T-helper 2 cell (primary cell): ENCODE data around the gene YOD1.
A peak's percentile ranks its signal among the peaks of the same experiment; 100 is the strongest.

Source experiments
- DNase-seq, 5 experiments: peaks; one replicate each; pipeline versions ENCODE4 v3.0.0 to v3.0.0-alpha.2; 2012 to 2022

Gene YOD1

GRCh38 chr1:207072233-207072632, 21.2 kb upstream of the YOD1 start:
- DNase-seq: no peak

DNA sequence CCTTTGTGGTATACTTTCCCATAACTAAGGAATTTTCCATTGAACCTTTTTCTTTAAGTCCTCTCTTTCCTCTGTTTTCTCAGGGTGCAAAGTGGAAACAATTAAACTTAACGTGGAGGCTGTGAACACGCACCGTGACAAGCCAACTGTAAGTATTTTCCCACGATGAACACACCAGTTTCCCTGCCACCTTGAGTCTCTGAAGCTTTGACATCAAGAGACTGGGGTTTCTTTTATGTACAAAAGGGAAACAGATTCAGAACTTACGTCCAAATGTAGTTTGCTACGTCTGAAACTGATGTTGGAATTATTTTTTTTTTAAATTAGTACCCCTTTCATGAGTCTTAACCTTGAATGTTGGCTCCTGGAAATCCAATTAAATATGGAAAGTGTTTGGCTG, 20.4 kb upstream of the YOD1 start:
- DNase-seq: no peak

DNA sequence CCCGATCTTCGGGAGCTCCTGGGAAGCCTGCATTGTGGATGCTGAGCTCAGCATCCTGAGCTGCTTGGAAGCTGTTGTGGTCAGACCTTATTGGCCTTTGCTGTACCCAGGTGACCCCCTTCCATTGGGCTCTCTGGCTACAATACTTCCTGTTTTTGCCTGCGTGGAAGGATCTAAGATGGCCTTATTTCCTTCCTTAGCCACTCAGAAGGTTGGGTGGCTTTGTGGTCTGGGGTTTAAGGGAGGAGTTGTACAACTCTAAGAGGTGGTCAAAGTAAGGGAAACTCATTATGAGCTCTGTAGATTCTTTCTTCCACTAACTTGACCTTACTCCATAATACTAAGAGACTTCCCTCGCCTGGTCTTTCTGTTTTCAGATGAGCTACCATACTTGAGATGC, 19.8 kb upstream of the YOD1 start:
- DNase-seq: peak in 1 of 5 experiments; percentile 24

DNA sequence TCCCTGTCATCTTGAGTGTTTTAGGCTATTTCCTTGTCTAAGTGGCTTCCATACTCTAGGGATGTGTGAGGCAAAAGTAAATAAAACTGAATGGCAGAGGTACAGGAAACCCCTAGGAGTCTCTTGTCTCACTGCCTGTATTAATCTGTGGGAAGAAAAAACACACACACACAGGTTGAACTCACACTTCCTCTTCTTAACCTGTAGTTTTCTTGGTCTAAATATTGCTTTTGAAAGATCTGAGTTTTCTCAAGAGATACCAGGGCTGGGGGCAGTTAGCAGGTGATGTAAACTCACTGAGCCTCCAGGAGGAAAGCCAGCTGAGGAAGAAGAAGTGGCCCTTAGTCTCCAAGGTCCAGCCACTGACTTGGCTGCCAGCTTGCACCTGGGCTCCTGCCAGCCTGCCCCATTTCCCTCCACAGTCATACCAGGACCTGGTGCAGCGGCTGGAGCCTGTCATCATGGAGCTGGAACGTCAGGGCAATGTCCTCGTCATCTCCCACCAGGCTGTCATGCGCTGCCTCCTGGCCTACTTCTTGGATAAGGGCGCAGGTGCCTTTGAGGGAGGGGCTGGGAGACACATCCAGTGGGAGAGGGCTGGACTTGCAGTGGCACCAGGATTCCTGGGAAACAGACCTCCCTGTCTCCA, 19.0 kb upstream of the YOD1 start:
- no peak for DNase-seq

DNA sequence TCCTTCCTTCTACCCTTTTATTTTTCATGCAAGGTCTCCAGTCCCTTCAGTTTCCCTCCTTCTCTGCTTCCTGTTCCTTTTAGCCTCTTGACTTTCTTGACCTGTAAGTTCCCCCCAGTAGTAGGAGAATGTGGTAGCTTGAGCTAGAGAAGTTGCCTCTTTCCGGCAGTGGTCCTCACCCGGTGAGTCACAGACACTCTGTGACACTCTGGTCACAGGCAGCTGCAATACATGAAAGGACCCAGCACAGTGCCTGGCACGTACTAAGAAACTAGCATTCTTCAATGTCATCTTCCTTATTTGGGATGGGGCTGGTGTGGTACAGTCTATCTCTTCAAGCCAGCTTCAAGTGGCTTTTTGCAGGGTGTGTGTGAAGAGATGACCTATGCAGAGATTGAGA, 18.1 kb upstream of the YOD1 start:
- no peak for DNase-seq

GRCh38 chr1:207067665-207068064, 16.7 kb upstream of the YOD1 start:
- no peak for DNase-seq

DNA sequence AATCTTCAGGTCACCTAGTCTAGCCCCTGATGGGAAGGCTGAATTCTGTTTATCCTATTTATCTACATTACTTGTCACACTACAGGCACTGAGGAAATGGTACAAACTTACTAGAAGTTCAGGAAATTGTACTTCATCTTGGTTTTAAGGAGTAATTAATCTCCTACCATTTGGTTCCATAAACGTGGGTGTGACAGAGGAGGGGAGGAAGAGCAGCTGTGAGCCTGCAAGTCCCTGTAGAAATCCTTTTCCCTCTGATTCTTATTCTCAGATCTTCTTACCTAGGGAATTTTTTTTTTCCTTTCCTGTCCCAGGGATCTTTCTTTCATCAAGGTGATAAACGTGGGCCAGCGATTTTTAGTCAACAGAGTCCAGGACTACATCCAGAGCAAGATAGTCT, 16.2 kb upstream of the YOD1 start:
- DNase-seq: no peak

GRCh38 chr1:207064561-207064960, 13.6 kb upstream of the YOD1 start:
- no peak for DNase-seq

DNA sequence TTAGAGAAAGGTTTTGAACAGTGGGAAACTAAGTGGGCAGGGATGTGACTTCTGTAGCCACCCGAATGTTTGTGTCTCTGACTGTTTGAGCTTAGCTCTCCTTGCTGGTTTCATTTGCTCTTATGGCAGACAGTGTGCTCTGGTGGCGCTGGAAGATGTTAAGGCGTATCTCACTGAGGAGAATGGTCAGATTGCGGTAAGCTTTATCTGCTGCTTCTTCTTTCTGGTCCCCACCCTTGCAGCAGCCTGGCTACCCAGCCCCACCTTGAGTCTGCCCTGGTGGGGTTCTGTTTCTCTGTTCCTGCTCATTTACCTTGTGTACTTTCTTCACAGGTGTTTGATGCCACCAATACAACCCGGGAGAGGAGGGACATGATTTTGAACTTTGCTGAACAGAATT, 12.0 kb upstream of the YOD1 start:
- no peak for DNase-seq

DNA sequence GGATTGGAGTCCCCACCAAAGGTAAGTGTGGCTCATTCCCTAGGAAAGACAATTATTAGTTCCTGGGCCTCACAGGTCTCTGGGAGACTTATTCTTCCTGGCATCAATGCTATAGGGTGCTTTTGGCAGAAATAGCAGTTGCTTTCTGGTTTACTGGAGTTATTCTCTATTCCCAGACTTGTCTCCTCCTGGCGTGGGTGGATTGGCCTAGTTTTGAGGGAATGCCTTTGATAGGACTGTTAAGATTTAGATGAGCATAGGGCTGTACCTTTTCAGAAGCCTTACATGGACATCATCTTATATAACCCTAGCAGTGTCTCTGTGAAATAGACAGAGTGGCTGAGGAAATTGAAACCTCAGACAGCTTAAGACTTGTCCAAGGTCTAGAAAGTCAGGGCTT, 11.1 kb upstream of the YOD1 start:
- DNase-seq: no peak

DNA sequence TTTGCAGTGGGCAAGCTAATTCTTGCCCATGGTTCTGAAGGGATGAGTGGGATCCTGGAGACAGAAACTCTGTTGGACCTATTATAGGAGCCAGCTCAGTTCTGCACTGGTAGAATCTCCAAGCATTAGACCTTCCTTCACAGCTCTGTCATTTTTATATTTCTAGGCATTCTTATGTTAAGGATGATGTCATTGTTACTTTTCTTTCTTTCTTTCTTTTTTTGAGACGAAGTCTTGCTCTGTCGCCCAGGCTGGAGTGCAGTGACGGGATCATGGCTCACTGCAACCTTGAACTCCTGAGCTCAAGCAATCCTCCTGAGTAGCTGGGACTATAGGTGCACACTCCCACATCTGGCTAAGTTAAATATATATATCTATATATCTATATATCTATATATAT, 9.6 kb upstream of the YOD1 start:
- no peak for DNase-seq

DNA sequence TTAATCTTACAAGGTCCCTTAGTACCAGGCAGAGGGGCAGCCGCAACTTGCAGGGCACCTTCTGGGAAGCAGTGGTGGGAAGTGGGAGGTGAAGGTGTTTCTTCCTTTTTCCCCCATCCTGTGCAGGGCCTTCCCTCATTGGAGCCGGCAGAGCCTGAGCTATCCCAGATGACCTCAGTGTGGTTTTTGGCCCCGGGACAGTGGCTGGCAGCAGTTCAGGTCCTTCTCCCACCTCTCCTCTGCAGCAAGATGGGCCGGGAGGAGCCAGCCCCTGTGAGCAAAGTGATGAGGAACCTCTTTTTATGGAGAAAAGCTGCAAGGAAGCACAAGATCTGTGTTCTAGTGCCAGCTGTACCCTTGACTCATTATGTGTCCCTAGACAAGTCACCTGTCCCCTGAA, 8.9 kb upstream of the YOD1 start:
- no peak for DNase-seq

DNA sequence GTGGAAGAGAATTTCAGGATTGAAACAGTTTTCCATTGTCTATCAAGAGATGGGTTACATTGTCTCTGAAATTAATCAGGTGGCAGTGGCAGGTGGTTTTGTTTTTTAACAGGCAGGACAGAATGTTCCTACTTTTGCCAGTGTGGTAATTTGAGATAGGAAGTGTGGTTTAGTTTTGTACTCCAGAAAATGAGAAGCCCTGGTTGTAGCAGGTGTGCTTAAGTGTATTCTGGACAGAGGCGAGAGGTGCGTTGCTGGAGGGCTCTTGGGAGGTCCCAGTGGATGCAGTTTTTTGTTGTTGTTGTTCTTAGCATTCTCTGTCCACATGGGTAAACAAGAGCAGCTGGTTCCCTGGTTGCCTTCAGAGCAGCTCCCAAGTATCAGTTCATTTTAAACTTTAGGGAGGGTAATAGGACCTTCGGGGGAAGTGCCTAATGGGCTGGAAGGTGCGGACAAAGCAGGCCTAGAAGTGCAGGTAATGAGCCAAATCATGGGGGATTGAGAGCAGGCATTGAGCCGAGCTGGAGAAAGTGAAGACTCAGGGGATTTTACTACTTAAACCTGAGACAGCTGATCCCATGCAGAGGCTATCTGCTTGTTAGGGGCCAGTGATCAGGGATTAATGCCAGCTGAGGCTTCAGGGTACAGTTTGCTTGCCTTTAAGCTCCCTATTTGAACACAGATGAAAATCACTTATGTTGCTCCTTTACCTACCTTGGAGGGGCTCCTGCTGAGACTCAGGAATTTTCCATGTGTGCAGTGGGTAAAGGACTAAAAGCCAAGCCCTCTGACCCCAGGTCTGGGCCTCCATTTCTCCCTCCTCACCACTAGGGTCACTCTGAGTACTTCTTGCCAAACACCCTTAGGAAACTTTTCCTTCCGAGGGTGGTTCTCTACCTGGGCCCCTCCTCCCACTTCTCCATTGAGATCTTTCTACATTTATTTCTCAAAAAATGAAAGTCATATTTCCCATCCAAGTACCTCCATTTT, 8.2 kb upstream of the YOD1 start:
- DNase-seq: no peak

- DNase-seq: no peak
These were observed 7.2 kb upstream of the YOD1 start for GRCh38 chr1:207058252-207058651.

- DNase-seq: no peak
These were observed 5.7 kb upstream of the YOD1 start for GRCh38 chr1:207056673-207057072.

- no peak for DNase-seq
These were observed 4.5 kb upstream of the YOD1 start for GRCh38 chr1:207055386-207056001.

- DNase-seq: no peak
These were observed 3.5 kb upstream of the YOD1 start for GRCh38 chr1:207054491-207054890.

GRCh38 chr1:207052911-207053769, 2.1 kb upstream of the YOD1 start, which contains the start of gene PFKFB2:
Gene PFKFB2 (plus strand): TSS chr1:207053275. CDS start chr1:207054718, 1,443 bp downstream.
- DNase-seq: peak; percentile 86 to 94 (median 92)

DNA sequence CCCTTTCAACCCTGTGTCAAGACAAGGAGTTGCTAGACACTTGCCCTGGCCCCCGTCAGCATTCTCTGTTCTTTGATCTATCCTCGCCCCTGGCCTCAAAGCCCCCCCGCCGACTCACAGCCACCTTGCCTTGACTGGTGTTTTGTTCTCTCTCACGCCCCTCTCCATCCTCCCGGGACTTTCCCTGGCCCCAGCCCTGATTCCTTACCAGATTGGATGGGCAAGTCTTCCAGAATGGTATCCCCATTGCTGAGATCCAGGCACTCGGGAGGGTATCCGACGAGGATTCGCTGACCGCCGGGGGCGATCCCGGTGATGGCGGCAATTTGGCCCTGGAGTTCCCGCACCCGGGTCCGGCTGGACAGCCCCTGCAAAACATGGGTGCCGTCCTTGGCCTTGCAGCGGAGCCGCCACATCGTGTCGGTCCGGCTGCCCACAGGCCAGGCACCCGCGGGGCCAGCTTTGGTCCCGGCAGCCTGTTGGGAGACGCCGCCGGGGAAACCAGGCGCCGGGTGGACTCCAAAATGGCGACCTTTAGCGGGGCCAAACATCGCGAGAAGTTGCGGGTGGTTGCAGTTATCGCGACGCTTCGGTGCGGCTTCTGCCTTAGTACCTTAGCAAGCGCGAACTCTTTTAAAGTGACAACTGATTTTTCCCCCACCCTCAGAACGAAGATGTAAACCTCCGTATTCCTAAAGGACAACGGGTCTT, 373 bp downstream of the YOD1 start:
- peak; percentile 75 to 95 (median 83) for DNase-seq

GRCh38 chr1:207049974-207050391, 1.0 kb downstream of the YOD1 start:
- peak in 4 of 5 experiments; percentile 13 to 68 (median 37) for DNase-seq

- no peak for DNase-seq
These were observed 1.5 kb downstream of the YOD1 start for GRCh38 chr1:207049514-207049913.

DNA sequence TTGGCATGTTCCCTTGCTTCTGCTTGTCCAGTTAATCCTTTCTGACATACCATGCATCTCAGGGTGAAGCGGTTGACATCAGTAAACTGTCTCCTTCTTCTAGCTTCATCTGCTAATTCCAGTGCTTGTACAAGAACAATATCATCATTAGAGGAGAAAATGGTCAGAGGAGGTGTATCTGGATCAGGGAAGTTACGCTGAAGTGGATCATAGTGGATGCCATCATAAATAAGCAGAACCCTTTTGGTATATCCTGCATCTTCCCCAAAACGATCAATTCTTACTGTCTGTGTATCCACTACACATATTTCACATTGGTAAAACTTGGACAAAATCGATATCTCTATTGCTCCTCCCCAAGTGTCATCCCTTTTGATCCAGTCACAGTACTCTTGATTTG, 2.0 kb downstream of the YOD1 start:
- no peak for DNase-seq
